K562 (cell line): ENCODE results near the gene ZNHIT3. TPM values are rescaled to one million over a fixed set of nuclear protein-coding genes. Genes with fewer than 3 reads are reported as not detected.
A peak's percentile ranks its signal among the peaks of the same experiment; 100 is the strongest.

Source experiments
- ATAC-seq: fragments of 200-7000 bp; cut with Tn5 transposase; 3 replicates; pipeline ENCODE4 v1.9.1; 2020; ENCODE audit warnings: moderate library complexity
- BruUV-seq: library from RNA; stranded (reverse); fragments of 400-500 nt; replicated peaks from 2 replicates; lab custom pipeline; 2021; lab: Mats Ljungman, UMichigan
- CTCF ChIA-PET: fragments of 300-600 bp; formaldehyde crosslinking; extraction: SDS; loops from one replicate; lab custom pipeline; 2021; ENCODE audit warnings: low intra/inter-chr PET ratio; lab: Yijun Ruan, JAX
- POLR2A ChIA-PET: fragments of 300-600, 350-650 bp; sonication (Branson Sonifier 250); formaldehyde crosslinking; extraction: SDS; loops from one replicate; lab custom pipeline; 2021; ENCODE audit warnings: antibody characterized with exemption, inconsistent platforms; lab: Yijun Ruan, JAX
- DNase-seq, 4 experiments: peaks; one replicate each; pipeline versions ENCODE4 v3.0.0 to v3.0.0-alpha.2; 2011 to 2018; ENCODE audit warnings: low spot score in 3 of 4, mixed read lengths in 3 of 4; ENCODE audit errors: extremely low read depth in 1 of 4
- FAIRE-seq: peaks from 2 replicates; lab custom pipeline; 2011; peaks lifted over from hg19 to GRCh38; lab: Jason Lieb, UNC
- H2AFZ ChIP-seq: 2 replicates; pipeline ENCODE4 v1.6.0; 2011; ENCODE audit warnings: low read depth, low read length, control low read depth, inconsistent platforms
- H3K27ac ChIP-seq: fragments of 200-600 bp; 3 replicates; pipeline ENCODE4 v1.8.0; 2011; ENCODE audit warnings: low read depth, mild to moderate bottlenecking, control low read depth, inconsistent platforms, low read length, moderate library complexity, mixed read lengths; ENCODE audit errors: extremely low read depth
- H3K27me3 ChIP-seq, 2 experiments: fragments of 300-600 bp in 1 of 2; 2 replicates in 1 of 2; 3 replicates in 1 of 2; pipeline versions ENCODE4 v1.6.0 to v1.8.0; 2011; ENCODE audit warnings: inconsistent platforms in 2 of 2, low read length in 2 of 2, mild to moderate bottlenecking in 1 of 2, mixed read lengths in 1 of 2, moderate library complexity in 1 of 2; ENCODE audit not compliant: control insufficient read depth in 2 of 2, insufficient read depth in 2 of 2
- H3K36me3 ChIP-seq: fragments of 300-600 bp; 3 replicates; pipeline ENCODE4 v1.8.0; 2011; ENCODE audit warnings: mild to moderate bottlenecking, low read length, inconsistent platforms; ENCODE audit not compliant: control insufficient read depth, insufficient read depth
- H3K4me1 ChIP-seq, 2 experiments: fragments of 200-600 bp in 1 of 2; replicated peaks in 1 of 2; 2 replicates in 1 of 2; 3 replicates in 1 of 2; pipeline versions ENCODE4 v1.5.1 to v1.8.0; 2011; ENCODE audit warnings: inconsistent platforms in 2 of 2, low read length in 2 of 2, mild to moderate bottlenecking in 1 of 2, mixed read lengths in 1 of 2, moderate library complexity in 1 of 2; ENCODE audit not compliant: control insufficient read depth in 2 of 2, insufficient read depth in 2 of 2
- H3K4me2 ChIP-seq: 2 replicates; pipeline ENCODE4 v1.6.1; 2011; ENCODE audit warnings: low read length, control low read depth, inconsistent platforms, mixed read lengths; ENCODE audit not compliant: insufficient read depth
- H3K4me3 ChIP-seq: fragments of 200-600 bp; sonication (generic), shearing (Covaris generic); 2 replicates; pipeline ENCODE4 v1.5.1; 2016; ENCODE audit warnings: control low read depth, inconsistent platforms
- H3K79me2 ChIP-seq: fragments of 200-600 bp; 3 replicates; pipeline ENCODE4 v1.8.0; 2011; ENCODE audit warnings: low read length, inconsistent platforms; ENCODE audit not compliant: control insufficient read depth, insufficient read depth
- H3K9ac ChIP-seq, 2 experiments: 2 replicates each; pipeline versions ENCODE4 v1.6.0 to v1.6.1; 2011; ENCODE audit warnings: low read depth in 2 of 2, low read length in 2 of 2, control low read depth in 1 of 2, inconsistent platforms in 1 of 2, mild to moderate bottlenecking in 1 of 2, mixed read lengths in 1 of 2; ENCODE audit not compliant: insufficient read depth in 1 of 2
- H3K9me1 ChIP-seq: one replicate; pipeline ENCODE4 v1.6.0; 2011; ENCODE audit warnings: inconsistent platforms, mild to moderate bottlenecking, low read length, moderate library complexity; ENCODE audit not compliant: control insufficient read depth, insufficient read depth
- H3K9me3 ChIP-seq: replicated peaks from 2 replicates; pipeline ENCODE4 v1.5.1; 2011; ENCODE audit warnings: low read depth, low read length, inconsistent platforms; ENCODE audit not compliant: control insufficient read depth, insufficient read depth
- H4K20me1 ChIP-seq: replicated peaks from 2 replicates; pipeline ENCODE4 v1.6.1; 2011; ENCODE audit warnings: low read length, inconsistent platforms, mixed read lengths; ENCODE audit not compliant: control insufficient read depth, insufficient read depth
- ESRRA ChIP-seq: fragments of 450-650 bp; IDR thresholded peaks from 2 replicates; pipeline ENCODE4 v1.6.1; 2014; ENCODE audit warnings: low read depth, mild to moderate bottlenecking, moderate library complexity, borderline replicate concordance
- JUND ChIP-seq, 2 experiments: IDR thresholded peaks; 2 replicates in 1 of 2; 3 replicates in 1 of 2; pipeline ENCODE4 v1.6.1; 2011; ENCODE audit warnings: borderline replicate concordance in 2 of 2, low read depth in 2 of 2, low read length in 2 of 2, improper control_type of control experiment in 1 of 2, missing biosample characterization in 1 of 2, missing genetic modification characterization in 1 of 2, missing genetic modification reagents in 1 of 2
- KDM2B ChIP-seq: fragments of 250-450 bp; sonication (Bioruptor Pico); IDR thresholded peaks from 2 replicates; pipeline ENCODE4 v1.8.0; 2021; ENCODE audit warnings: mild to moderate bottlenecking, moderate library complexity
- NFRKB ChIP-seq: fragments of 450-650 bp; IDR thresholded peaks from 2 replicates; pipeline ENCODE4 v1.6.1; 2016; ENCODE audit warnings: low read depth
- RAD21 ChIP-seq, 2 experiments: fragments of 250-450 bp in 1 of 2; fragments of 450-650 bp in 1 of 2; sonication (Bioruptor Pico) in 1 of 2; formaldehyde crosslinking in 1 of 2; IDR thresholded peaks in 1 of 2; conservative IDR thresholded peaks in 1 of 2; 2 replicates each; pipeline versions ENCODE4 v1.4.0 to v1.8.0; 2020 to 2022; ENCODE audit warnings: mild to moderate bottlenecking in 2 of 2, moderate library complexity in 1 of 2
- TAF1 ChIP-seq: IDR thresholded peaks from 2 replicates; pipeline ENCODE4 v1.6.1; 2011; ENCODE audit warnings: mild to moderate bottlenecking, low read length, moderate library complexity; ENCODE audit not compliant: insufficient read depth, control insufficient read depth, severe bottlenecking; ENCODE audit errors: extremely low read depth
- YY1 ChIP-seq, 3 experiments: IDR thresholded peaks; 2 replicates each; pipeline ENCODE4 v1.6.1; 2011; ENCODE audit warnings: low read length in 2 of 3, mild to moderate bottlenecking in 2 of 3, moderate library complexity in 2 of 3, borderline replicate concordance in 1 of 3, control low read depth in 1 of 3, low read depth in 1 of 3; ENCODE audit not compliant: insufficient read depth in 3 of 3, insufficient replicate concordance in 2 of 3, control insufficient read depth in 1 of 3, insufficient read length in 1 of 3; ENCODE audit errors: extremely low read depth in 1 of 3
- ZFX ChIP-seq: sonication (generic); formaldehyde crosslinking; IDR thresholded peaks from 2 replicates; pipeline ENCODE4 v1.8.0; 2022; ENCODE audit warnings: mild to moderate bottlenecking, missing genetic modification reagents, moderate library complexity
- ZNF146 ChIP-seq: IDR thresholded peaks from one replicate; pipeline ENCODE4 v1.6.1; 2018; ENCODE audit warnings: missing compliant biosample characterization; ENCODE audit not compliant: unreplicated experiment
- ZNF644 ChIP-seq: fragments of 200-800 bp; sonication (Bioruptor generic); IDR thresholded peaks from 2 replicates; pipeline ENCODE4 v1.6.1; 2016; ENCODE audit warnings: low read depth, missing genetic modification characterization, missing compliant biosample characterization
- WGBS: fragments of 100-300 bp; shearing (Covaris generic); methylation state at CpG from one replicate; pipeline ENCODE4 v1.1.6; 2016; ENCODE audit warnings: low coverage, mixed read lengths; ENCODE audit not compliant: insufficient coverage; ENCODE audit errors: missing lambda C conversion rate; 5-methylcytosine and 5-hydroxymethylcytosine counted together
- in situ Hi-C: fragments of 300-500 bp; cut with MboI; formaldehyde crosslinking; loops from 4 replicates; pipeline ENCODE4 v1.15.0; 2018; ENCODE audit warnings: inconsistent platforms, mixed read lengths
- intact Hi-C: fragments of 100-400 bp; cut with micrococcal nuclease; formaldehyde crosslinking; loops from 2 replicates; pipeline ENCODE4 v1.14.2; 2022
- polyA plus RNA-seq, 8 experiments: library from polyadenylated mRNA; depleted of rRNA in 4 of 8; stranded (reverse) in 5 of 8; unstranded in 3 of 8; fragments of >200 nt; fragmentation: Nextera tagmentation in 2 of 8; fragmentation: Illumina TruSeq in 1 of 8; extraction: Ambion mirVana in 2 of 8; extraction: Trizol in 1 of 8; gene quantifications; 2 replicates each; pipeline versions ENCODE4 v1.2.1 to v1.2.3, GENCODE V29; 2011 to 2014; ENCODE audit warnings: inconsistent platforms in 1 of 8, missing spikeins in 1 of 8
- total RNA-seq, 7 experiments: library from RNA; depleted of rRNA in 6 of 7; stranded (reverse); fragments of >200 nt in 6 of 7; fragmentation: Illumina TruSeq in 2 of 7; extraction: Trizol in 2 of 7; gene quantifications; 2 replicates each; pipeline versions ENCODE4 v1.2.1 to v1.2.3, GENCODE V29; 2011 to 2021; ENCODE audit warnings: low replicate concordance in 1 of 7
- TF ChIP-seq, protein P1 (sequence below), 3 experiments: IDR thresholded peaks in 2 of 3; conservative IDR thresholded peaks in 1 of 3; 2 replicates each; pipeline ENCODE4 v1.5.1; 2011 to 2012; ENCODE audit warnings: low read length in 3 of 3, mild to moderate bottlenecking in 3 of 3, control low read depth in 2 of 3, improper control_type of control experiment in 1 of 3, inconsistent platforms in 1 of 3, low read depth in 1 of 3, mixed read lengths in 1 of 3, moderate library complexity in 1 of 3; ENCODE audit not compliant: insufficient read depth in 2 of 3
- TF ChIP-seq, protein P2 (sequence below), 2 experiments: fragments of 250-450 bp in 1 of 2; fragments of 450-650 bp in 1 of 2; sonication (Bioruptor Pico) in 1 of 2; IDR thresholded peaks; 2 replicates each; pipeline versions ENCODE4 v1.6.1 to v1.8.0; 2016 to 2021; ENCODE audit warnings: mild to moderate bottlenecking in 2 of 2, moderate library complexity in 2 of 2, missing compliant biosample characterization in 1 of 2, missing genetic modification characterization in 1 of 2
- TF ChIP-seq, protein P3 (sequence below), 2 experiments: fragments of 450-650 bp; IDR thresholded peaks; 2 replicates each; pipeline ENCODE4 v1.6.1; 2016
- TF ChIP-seq, protein P4 (sequence below): fragments of 250-450 bp; sonication (Bioruptor Pico); IDR thresholded peaks from 2 replicates; pipeline ENCODE4 v1.5.0; 2021

ZNHIT3 gene
- total and polyA plus RNA-seq, 9 of the 15 experiments (the other 6 are each of a cell fraction or from before 2014, with no cell fraction given) = 45.0 to 300 (median 88.4) TPM

DNA sequence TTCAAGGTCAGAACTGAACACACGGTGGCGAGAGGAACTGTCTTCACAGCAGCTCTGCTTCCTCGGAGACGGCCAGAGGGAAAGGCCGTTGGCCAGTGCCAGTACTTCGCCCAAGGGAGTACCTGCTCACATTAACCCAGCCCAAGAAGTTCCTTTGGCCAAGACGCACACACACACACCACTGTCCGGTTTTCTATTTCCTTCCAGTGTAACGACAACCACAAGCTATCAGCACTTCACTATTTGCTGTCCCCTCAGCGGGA, 57.5 kb downstream of the ZNHIT3 start:
- Histone ChIP-seq H3K79me2 (peaks cover 69% of the 10 kb centered on the region), H3K9me3 (no peaks in the 10 kb centered on the region), H3K4me2 (peak overlapping the region; percentile 86), H3K9ac (peak overlapping the region; percentile 98 to 100), H3K9me1 (no peaks in the 10 kb centered on the region), H3K27ac (peak overlapping the region; percentile 99), H3K36me3 (peaks cover 40% of the 10 kb centered on the region), H4K20me1 (peaks cover 4% of the 10 kb centered on the region; the same call in 1 of the 2 replicates), H3K4me1 (peaks cover 14 to 25% of the 10 kb centered on the region in 2 experiments; a peak in 4 of 5 replicates), H3K4me3 (peak overlapping the region; percentile 85), H2AFZ (peak overlapping the region; percentile 84), H3K27me3 (no peaks in the 10 kb centered on the region)
- in situ Hi-C loops (no loop called here), intact Hi-C loops (loop anchor here (2.0 to 10.0 kb wide), 3 partner anchors 47 to 181 kb away; partner anchors contain the start of genes DHRS11 and MRM1)
- ATAC-seq = peak; percentile 33
- CTCF ChIA-PET = no interaction called here
- POLR2A ChIA-PET = interaction anchor here (0.6 to 3.9 kb wide), 8 partner anchors 9 to 622 kb away, joined by 3 to 72 read pairs (median 4); partner anchors contain the start of genes MYO19 and PIGW
- WGBS = 1% methylated on average over 10 of the region's 10 CpGs
- no peak for FAIRE-seq
- peak in 2 of 4 experiments; percentile 35 to 74 for DNase-seq
- BruUV-seq = no TSS peak
- TF ChIP-seq ZNF644 = 0 out of 2 replicates have a peak, but pooled peaks have one; percentile 17
- no peak for TF ChIP-seq KDM2B (CRISPR knock-in tag)
- peak; percentile 47 for TF ChIP-seq TAF1
- TF ChIP-seq, protein P1, sequence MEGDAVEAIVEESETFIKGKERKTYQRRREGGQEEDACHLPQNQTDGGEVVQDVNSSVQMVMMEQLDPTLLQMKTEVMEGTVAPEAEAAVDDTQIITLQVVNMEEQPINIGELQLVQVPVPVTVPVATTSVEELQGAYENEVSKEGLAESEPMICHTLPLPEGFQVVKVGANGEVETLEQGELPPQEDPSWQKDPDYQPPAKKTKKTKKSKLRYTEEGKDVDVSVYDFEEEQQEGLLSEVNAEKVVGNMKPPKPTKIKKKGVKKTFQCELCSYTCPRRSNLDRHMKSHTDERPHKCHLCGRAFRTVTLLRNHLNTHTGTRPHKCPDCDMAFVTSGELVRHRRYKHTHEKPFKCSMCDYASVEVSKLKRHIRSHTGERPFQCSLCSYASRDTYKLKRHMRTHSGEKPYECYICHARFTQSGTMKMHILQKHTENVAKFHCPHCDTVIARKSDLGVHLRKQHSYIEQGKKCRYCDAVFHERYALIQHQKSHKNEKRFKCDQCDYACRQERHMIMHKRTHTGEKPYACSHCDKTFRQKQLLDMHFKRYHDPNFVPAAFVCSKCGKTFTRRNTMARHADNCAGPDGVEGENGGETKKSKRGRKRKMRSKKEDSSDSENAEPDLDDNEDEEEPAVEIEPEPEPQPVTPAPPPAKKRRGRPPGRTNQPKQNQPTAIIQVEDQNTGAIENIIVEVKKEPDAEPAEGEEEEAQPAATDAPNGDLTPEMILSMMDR (IDR thresholded peaks at IDR 0.05 in 2 of 3, conservative IDR thresholded peaks at IDR 0.05 in 1 of 3; ENCODE audit: insufficient read depth in 2 of 3, low read depth in 1 of 3, low read length in 3 of 3) = 0 out of 6 replicates have a peak, but pooled peaks have one; percentile 13 to 15 (median 14)
- peak; percentile 6 for TF ChIP-seq ZNF146 (CRISPR knock-in tag)
- TF ChIP-seq, protein P2, sequence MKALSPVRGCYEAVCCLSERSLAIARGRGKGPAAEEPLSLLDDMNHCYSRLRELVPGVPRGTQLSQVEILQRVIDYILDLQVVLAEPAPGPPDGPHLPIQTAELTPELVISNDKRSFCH (CRISPR knock-in tag; IDR thresholded peaks at IDR 0.05) = no peak
- TF ChIP-seq, protein P2 (tag; IDR thresholded peaks at IDR 0.05) = no peak
- TF ChIP-seq, protein P3, sequence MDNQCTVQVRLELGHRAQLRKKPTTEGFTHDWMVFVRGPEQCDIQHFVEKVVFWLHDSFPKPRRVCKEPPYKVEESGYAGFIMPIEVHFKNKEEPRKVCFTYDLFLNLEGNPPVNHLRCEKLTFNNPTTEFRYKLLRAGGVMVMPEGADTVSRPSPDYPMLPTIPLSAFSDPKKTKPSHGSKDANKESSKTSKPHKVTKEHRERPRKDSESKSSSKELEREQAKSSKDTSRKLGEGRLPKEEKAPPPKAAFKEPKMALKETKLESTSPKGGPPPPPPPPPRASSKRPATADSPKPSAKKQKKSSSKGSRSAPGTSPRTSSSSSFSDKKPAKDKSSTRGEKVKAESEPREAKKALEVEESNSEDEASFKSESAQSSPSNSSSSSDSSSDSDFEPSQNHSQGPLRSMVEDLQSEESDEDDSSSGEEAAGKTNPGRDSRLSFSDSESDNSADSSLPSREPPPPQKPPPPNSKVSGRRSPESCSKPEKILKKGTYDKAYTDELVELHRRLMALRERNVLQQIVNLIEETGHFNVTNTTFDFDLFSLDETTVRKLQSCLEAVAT (IDR thresholded peaks at IDR 0.05) = peak; percentile 47 to 54; a peak in 1 of 4 replicates
- TF ChIP-seq NFRKB = 0 out of 2 replicates have a peak, but pooled peaks have one; percentile 36
- TF ChIP-seq, protein P4, sequence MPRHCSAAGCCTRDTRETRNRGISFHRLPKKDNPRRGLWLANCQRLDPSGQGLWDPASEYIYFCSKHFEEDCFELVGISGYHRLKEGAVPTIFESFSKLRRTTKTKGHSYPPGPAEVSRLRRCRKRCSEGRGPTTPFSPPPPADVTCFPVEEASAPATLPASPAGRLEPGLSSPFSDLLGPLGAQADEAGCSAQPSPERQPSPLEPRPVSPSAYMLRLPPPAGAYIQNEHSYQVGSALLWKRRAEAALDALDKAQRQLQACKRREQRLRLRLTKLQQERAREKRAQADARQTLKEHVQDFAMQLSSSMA (CRISPR knock-in tag) = no peak
- peak in 1 of 3 experiments; percentile 18 for TF ChIP-seq YY1 (IDR thresholded peaks at IDR 0.05; ENCODE audit: borderline replicate concordance in 1 of 3, control insufficient read depth in 1 of 3, extremely low read depth in 1 of 3, insufficient read depth in 3 of 3, insufficient read length in 1 of 3, insufficient replicate concordance in 2 of 3, low read depth in 1 of 3, low read length in 2 of 3)
- no peak for TF ChIP-seq JUND (IDR thresholded peaks at IDR 0.05; ENCODE audit: borderline replicate concordance, low read depth, low read length)
- 0 out of 3 replicates have a peak, but pooled peaks have one; percentile 39 for TF ChIP-seq JUND (tag; IDR thresholded peaks at IDR 0.05; ENCODE audit: borderline replicate concordance, low read depth, low read length)
- peak; percentile 31; the same call in 1 of the 2 replicates for TF ChIP-seq ZFX (CRISPR knock-in tag)
- TF ChIP-seq RAD21 (CRISPR knock-in tag; conservative IDR thresholded peaks at IDR 0.05 in 1 of 2, IDR thresholded peaks at IDR 0.05 in 1 of 2) = 0 out of 4 replicates have a peak, but pooled peaks of 1 of the 2 experiments have one; percentile 10
- peak; percentile 88 for TF ChIP-seq ESRRA
